HG03558 (cell line): ENCODE results near the gene MAMDC2.

Experiments
- ATAC-seq: cut with Tn5 transposase; IDR thresholded peaks from one replicate; pipeline ENCODE4 v1.9.1; 2021; ENCODE audit warnings: moderate number of reproducible peaks; ENCODE audit not compliant: unreplicated experiment; ENCODE audit errors: extremely low read depth

Gene MAMDC2

GRCh38 chr9:70127540-70128416 lies 84.1 kb downstream of the MAMDC2 start:
- ATAC-seq: no peak

- no peak for ATAC-seq
Observed at GRCh38 chr9:70130266-70130665, 86.6 kb downstream of the MAMDC2 start.

- no peak for ATAC-seq
Observed at GRCh38 chr9:70131296-70131695, 87.6 kb downstream of the MAMDC2 start.

- ATAC-seq: no peak
Observed at GRCh38 chr9:70133253-70134208, 89.9 kb downstream of the MAMDC2 start.

- no peak for ATAC-seq
Observed at GRCh38 chr9:70134360-70134759, 90.7 kb downstream of the MAMDC2 start.

- no peak for ATAC-seq
Observed at GRCh38 chr9:70135176-70135575, 91.5 kb downstream of the MAMDC2 start.

- ATAC-seq: no peak
Observed at GRCh38 chr9:70136632-70137031, 93.0 kb downstream of the MAMDC2 start.

- ATAC-seq: no peak
Observed at GRCh38 chr9:70137577-70137976, 93.9 kb downstream of the MAMDC2 start.

GRCh38 chr9:70142101-70142500 lies 98.5 kb downstream of the MAMDC2 start:
- ATAC-seq: no peak

GRCh38 chr9:70143394-70144130 lies 99.9 kb downstream of the MAMDC2 start:
- ATAC-seq: no peak

GRCh38 chr9:70144131-70144503 lies 100.5 kb downstream of the MAMDC2 start:
- ATAC-seq: no peak

GRCh38 chr9:70145981-70146380 lies 102.3 kb downstream of the MAMDC2 start:
- no peak for ATAC-seq

- ATAC-seq: no peak
Observed at GRCh38 chr9:70147196-70147595, 103.5 kb downstream of the MAMDC2 start.

- no peak for ATAC-seq
Observed at GRCh38 chr9:70147651-70148050, 104.0 kb downstream of the MAMDC2 start.

GRCh38 chr9:70152350-70152749 lies 108.7 kb downstream of the MAMDC2 start:
- ATAC-seq: no peak

GRCh38 chr9:70156729-70157128 lies 113.1 kb downstream of the MAMDC2 start:
- ATAC-seq: no peak

GRCh38 chr9:70159630-70160029 lies 116.0 kb downstream of the MAMDC2 start:
- no peak for ATAC-seq

- ATAC-seq: no peak
Observed at GRCh38 chr9:70160686-70161600, 117.3 kb downstream of the MAMDC2 start.

- no peak for ATAC-seq
Observed at GRCh38 chr9:70165006-70165602, 121.5 kb downstream of the MAMDC2 start.
